Choroid plexus epithelial cell (primary cell): ENCODE data around the gene CLTCL1.

ENCODE experiments used
- DNase-seq: peaks from one replicate; pipeline ENCODE4 v3.0.0-alpha.2; 2010; ENCODE audit warnings: low read depth
- H3K4me3 ChIP-seq: 2 replicates; pipeline ENCODE4 v1.5.1; 2011; ENCODE audit warnings: low read depth, mild to moderate bottlenecking, control low read depth, low read length, moderate library complexity
- TF ChIP-seq, protein P1 (sequence below): conservative IDR thresholded peaks from 2 replicates; pipeline ENCODE4 v1.5.1; 2011; ENCODE audit warnings: low read depth, mild to moderate bottlenecking, control low read depth, inconsistent platforms, low read length, moderate library complexity

Gene CLTCL1

DNA sequence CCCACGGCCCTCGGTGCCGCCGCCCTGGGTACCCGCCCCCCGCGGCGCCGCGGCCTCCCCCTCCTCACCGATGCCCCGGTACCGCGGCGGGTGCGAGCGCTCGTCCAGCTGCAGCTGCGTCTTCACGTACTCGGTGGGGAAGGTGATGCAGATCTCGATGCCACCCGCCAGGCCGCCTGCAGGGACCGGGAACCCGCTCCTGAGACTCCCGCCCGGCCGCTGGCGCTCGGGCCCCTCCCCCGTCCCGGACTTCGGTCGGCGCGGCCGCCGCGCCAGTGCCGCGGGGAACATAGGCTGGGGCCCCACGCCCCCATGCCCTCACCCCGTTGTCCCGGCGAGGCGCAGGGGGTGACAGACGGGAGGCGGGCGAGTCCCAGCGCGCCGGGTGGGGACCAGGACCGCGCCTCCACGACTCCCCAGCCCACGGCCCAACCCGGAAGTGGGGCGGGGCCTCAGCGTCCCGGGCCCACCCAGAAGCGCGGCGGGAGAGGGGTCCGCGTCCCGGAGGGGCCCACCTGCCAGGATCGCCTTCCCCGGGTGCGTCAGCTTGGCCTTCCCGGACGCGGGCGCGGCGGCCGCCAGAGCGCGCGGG lies 113.4 kb downstream of the CLTCL1 start:
- peak; percentile 26 for DNase-seq
- TF ChIP-seq, protein P1, sequence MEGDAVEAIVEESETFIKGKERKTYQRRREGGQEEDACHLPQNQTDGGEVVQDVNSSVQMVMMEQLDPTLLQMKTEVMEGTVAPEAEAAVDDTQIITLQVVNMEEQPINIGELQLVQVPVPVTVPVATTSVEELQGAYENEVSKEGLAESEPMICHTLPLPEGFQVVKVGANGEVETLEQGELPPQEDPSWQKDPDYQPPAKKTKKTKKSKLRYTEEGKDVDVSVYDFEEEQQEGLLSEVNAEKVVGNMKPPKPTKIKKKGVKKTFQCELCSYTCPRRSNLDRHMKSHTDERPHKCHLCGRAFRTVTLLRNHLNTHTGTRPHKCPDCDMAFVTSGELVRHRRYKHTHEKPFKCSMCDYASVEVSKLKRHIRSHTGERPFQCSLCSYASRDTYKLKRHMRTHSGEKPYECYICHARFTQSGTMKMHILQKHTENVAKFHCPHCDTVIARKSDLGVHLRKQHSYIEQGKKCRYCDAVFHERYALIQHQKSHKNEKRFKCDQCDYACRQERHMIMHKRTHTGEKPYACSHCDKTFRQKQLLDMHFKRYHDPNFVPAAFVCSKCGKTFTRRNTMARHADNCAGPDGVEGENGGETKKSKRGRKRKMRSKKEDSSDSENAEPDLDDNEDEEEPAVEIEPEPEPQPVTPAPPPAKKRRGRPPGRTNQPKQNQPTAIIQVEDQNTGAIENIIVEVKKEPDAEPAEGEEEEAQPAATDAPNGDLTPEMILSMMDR: no peak
- peak overlapping the region; percentile 80 for H3K4me3 ChIP-seq

- no peak for DNase-seq
- TF ChIP-seq, protein P1: no peak
- H3K4me3 ChIP-seq: peak overlapping the region; percentile 80
Observed at GRCh38 chr22:19177164-19178064, 114.1 kb downstream of the CLTCL1 start.

GRCh38 chr22:19176732-19177131 lies 114.8 kb downstream of the CLTCL1 start:
- TF ChIP-seq, protein P1: no peak
- H3K4me3 ChIP-seq: peak overlapping the region; percentile 80
- DNase-seq: no peak

DNA sequence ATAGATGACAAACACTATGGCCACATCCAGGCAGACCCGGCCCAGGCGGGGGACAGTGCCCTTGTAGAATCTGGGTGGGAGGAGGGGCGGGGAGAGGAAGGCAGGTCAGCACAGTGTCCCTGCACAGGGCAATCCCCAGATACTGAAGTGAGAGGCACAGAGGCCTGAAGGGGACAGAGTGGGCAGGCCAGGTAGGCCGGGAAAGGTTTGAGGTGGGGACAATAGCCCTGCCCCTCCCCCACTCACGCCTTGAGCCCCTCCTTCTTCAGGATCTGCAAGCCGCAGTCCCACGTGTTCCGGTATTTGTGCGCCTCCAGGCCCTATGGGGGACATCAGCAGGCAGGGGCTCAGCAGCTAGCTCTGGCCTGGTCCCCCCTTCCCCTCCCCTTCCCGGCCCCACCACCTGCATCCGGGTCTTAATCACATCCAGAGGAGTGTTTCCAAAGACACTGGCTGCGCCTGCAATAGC lies 115.3 kb downstream of the CLTCL1 start:
- TF ChIP-seq, protein P1: no peak
- no peak for DNase-seq
- H3K4me3 ChIP-seq: no peak overlapping the region

DNA sequence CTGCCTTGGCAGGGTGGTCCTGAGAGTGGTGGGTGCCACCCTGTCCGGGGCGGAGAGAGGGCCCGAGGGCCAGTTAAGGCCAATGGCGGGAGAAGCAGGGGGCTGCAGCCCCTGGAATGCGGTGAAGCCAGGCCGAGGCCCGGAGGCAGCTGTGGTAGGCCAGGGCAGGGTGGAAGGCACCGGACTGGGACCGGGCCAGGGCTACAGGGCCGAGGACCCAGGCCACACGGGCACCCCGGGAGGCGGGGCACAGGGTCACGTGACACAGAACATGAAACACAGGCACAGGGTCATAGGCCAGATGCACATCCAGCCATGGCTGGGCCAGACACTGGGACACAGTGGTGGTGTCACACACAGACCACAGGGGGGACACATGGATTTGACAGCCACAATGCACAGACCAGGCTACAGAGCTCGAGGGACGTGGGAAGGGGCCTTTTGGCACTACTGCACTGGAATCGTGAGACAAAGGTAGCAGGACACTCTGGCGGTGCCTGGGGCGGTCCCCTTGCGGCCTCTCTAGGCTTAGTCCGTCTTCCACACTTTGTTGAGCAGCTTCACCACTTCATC lies 115.8 kb downstream of the CLTCL1 start:
- DNase-seq: no peak
- TF ChIP-seq, protein P1: no peak
- H3K4me3 ChIP-seq: no peak overlapping the region

- DNase-seq: no peak
- no peak overlapping the region for H3K4me3 ChIP-seq
- TF ChIP-seq, protein P1: no peak
Observed at GRCh38 chr22:19175026-19175601, 116.4 kb downstream of the CLTCL1 start.
